Measurements from ENCODE around the gene UBA52. TPM values are rescaled to one million over a fixed set of nuclear protein-coding genes. Genes with fewer than 3 reads are reported as not detected.
A peak's percentile ranks its signal among the peaks of the same experiment; 100 is the strongest.

Gene UBA52
- total and polyA plus RNA-seq, 11 donors = 336 to 944 (median 716) TPM

GRCh38 chr19:18586306-18586705, 14.6 kb downstream of the UBA52 start:
- 67 to 72% (median 68%) methylated on average over 2 of the region's 2 CpGs for WGBS, 4 donors
- no peaks in the 10 kb centered on the region for H3K9me3 ChIP-seq

GRCh38 chr19:18587561-18587960, 15.9 kb downstream of the UBA52 start:
- no peak for ATAC-seq
- Histone ChIP-seq H3K36me3 (peaks cover 0 to 15% (median 11%) of the 10 kb centered on the region in 9 donors), H3K27ac (peak overlapping the region in 4 of 12 donors; percentile 90 to 97 (median 92)), H3K9me3 (no peaks in the 10 kb centered on the region), H3K4me3 (no peak overlapping the region), H3K27me3 (no peaks in the 10 kb centered on the region), H3K4me1 (peaks cover 0 to 43% (median 17%) of the 10 kb centered on the region in 12 donors)
- intact Hi-C loops (cut with DNase I) = loop anchor here in 6 of 10 donors (5.0 to 10.0 kb wide), 5 partner anchors 115 to 260 kb away; no protein-coding TSS in a partner anchor
- TF ChIP-seq, protein P1, sequence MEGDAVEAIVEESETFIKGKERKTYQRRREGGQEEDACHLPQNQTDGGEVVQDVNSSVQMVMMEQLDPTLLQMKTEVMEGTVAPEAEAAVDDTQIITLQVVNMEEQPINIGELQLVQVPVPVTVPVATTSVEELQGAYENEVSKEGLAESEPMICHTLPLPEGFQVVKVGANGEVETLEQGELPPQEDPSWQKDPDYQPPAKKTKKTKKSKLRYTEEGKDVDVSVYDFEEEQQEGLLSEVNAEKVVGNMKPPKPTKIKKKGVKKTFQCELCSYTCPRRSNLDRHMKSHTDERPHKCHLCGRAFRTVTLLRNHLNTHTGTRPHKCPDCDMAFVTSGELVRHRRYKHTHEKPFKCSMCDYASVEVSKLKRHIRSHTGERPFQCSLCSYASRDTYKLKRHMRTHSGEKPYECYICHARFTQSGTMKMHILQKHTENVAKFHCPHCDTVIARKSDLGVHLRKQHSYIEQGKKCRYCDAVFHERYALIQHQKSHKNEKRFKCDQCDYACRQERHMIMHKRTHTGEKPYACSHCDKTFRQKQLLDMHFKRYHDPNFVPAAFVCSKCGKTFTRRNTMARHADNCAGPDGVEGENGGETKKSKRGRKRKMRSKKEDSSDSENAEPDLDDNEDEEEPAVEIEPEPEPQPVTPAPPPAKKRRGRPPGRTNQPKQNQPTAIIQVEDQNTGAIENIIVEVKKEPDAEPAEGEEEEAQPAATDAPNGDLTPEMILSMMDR (IDR thresholded peaks at IDR 0.05) = no peak
- no peak for TF ChIP-seq POLR2A (IDR thresholded peaks at IDR 0.05)
- DNase-seq = no peak
- WGBS, 4 donors = 92 to 96% (median 94%) methylated on average over 12 of the region's 12 CpGs

More at GRCh38 chr19:18586306-18586705, 14.6 kb downstream of the UBA52 start:
- no peak for ATAC-seq
- no peak for TF ChIP-seq POLR2A (IDR thresholded peaks at IDR 0.05)
- TF ChIP-seq, protein P1 (IDR thresholded peaks at IDR 0.05) = no peak
- Histone ChIP-seq H3K36me3 (peaks cover 0 to 10% (median 9%) of the 10 kb centered on the region in 9 donors), H3K4me3 (no peak overlapping the region), H3K27ac (peak overlapping the region in 1 of 12 donors; percentile 60), H3K4me1 (peaks cover 0 to 43% (median 17%) of the 10 kb centered on the region in 12 donors), H3K27me3 (no peaks in the 10 kb centered on the region)
- DNase-seq = no peak
- intact Hi-C loops (cut with DNase I) = loop anchor here in 6 of 10 donors (5.0 to 10.0 kb wide), 5 partner anchors 114 to 261 kb away; no protein-coding TSS in a partner anchor

GRCh38 chr19:18587962-18588610, 16.4 kb downstream of the UBA52 start:
- TF ChIP-seq POLR2A (IDR thresholded peaks at IDR 0.05) = no peak
- TF ChIP-seq, protein P1 (IDR thresholded peaks at IDR 0.05) = no peak
- H3K4me3 ChIP-seq = peak overlapping the region; percentile 66 to 98 (median 90)
- H3K9me3 ChIP-seq = no peaks in the 10 kb centered on the region
- H3K36me3 ChIP-seq = peaks cover 0 to 15% (median 11%) of the 10 kb centered on the region in 9 donors
- no peaks in the 10 kb centered on the region for H3K27me3 ChIP-seq
- H3K27ac ChIP-seq = peak overlapping the region; percentile 75 to 97 (median 92)
- peaks cover 0 to 43% (median 17%) of the 10 kb centered on the region in 12 donors for H3K4me1 ChIP-seq
- no peak for DNase-seq
- WGBS, 4 donors = 29 to 47% (median 35%) methylated on average over 8 to 16 of the region's 16 CpGs
- ATAC-seq = no peak
- intact Hi-C loops (cut with DNase I) = loop anchor here in 6 of 10 donors (5.0 to 10.0 kb wide), 5 partner anchors 116 to 259 kb away; no protein-coding TSS in a partner anchor
